Activated T-cell treated with anti-CD3 and anti-CD28 coated beads for 4 hours (primary cell): ENCODE data around the gene TNC.

ENCODE experiments used
- DNase-seq: peaks from one replicate; pipeline ENCODE4 v3.0.0-alpha.2; 2020

TNC gene

DNA sequence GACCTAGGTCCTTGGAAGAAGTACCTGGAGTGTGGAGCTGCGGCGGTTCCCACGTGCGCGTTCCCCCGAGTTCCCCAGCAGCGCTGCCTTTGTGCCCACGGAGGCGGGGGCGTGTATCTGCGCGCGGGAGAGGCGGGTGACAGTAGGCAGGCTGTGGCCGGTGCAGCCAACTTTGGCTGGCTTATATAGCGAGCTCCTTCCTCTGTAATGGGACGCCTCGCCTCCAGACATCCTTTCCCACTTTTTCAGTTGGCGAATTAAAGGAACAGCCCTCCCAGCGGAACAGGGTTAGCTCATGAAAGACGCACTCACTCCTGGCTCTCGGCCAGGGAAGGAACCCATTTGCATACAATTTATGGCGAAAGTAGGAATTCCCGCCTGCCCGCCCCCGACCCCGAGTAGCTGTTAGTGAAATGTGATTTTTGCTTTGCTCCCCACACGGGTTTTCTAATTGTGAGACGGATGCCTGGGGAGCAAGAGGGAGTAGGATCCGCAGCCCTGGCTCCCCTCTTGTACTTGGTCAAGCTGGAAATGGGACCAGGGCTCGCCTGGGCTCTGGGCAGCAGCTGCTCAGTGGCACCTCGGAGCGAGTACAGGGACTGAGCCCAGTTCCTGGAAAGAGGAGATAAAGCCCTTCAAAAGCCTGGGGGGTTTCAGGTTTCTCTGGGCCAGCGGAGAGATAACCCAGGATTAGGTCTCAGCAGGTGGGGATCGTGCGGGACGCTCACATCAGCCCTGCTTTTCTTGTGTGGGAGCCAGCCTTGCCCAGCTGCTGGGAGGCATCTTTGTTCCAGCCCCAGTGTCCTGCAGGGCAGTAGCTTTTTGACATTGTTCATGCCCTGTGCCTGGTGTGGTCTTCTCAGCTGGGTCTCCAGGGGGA, at the start of gene TNC:
TSS of gene TNC (minus strand) at position 159 of the 880 bp plus-strand sequence. CDS start 27,139 bp downstream, outside the sequence.
- DNase-seq = no peak

GRCh38 chr9:115167175-115167574, 49.2 kb upstream of the TNC start:
- no peak for DNase-seq

- DNase-seq = no peak
Measured at GRCh38 chr9:115165233-115165632, 47.3 kb upstream of the TNC start.

DNA sequence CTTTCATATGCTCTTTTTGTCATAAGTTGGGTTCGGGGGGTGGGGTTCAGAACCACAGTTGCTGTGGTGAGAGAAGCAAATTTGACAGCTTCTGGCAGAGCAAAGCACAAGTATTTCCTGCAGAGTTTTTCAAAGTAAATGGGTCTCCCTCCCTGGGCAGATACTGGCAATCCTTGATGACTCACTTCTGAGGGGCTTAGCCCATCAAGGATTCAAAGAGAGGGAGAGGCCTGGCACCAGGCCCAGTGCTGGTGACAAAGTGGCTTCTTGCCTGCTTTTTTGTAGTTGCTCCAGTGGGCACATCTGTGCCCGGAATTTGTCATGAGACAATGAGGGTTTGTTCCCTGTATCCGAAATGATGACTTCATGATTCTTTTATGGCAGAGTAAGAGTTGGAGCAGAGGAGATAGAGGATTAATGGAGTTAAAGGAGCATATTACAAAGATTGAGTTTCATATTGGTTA, 46.6 kb upstream of the TNC start:
- no peak for DNase-seq

DNA sequence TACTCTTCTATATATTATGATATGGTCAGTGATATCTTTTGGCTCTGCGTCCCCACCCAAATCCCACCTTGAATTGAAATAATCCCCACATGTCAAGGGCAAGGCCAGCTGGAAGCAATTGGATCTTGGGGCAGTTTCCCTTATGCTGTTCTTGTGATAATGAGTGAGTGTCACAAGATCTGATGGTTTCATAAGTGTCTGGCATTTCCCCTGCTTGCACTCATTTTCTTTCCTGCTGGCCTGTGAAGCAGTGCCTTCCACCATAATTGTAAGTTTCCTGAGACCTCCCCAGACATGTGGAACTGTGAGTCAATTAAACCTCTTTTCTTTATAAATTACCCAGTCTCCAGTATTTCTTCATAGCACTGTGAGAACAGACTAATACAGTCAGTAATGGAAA, 45.0 kb upstream of the TNC start:
- DNase-seq = no peak

- DNase-seq = no peak
Measured at GRCh38 chr9:115161446-115161845, 43.5 kb upstream of the TNC start.

- no peak for DNase-seq
Measured at GRCh38 chr9:115158661-115159481, 40.9 kb upstream of the TNC start.

GRCh38 chr9:115157245-115157674, 39.3 kb upstream of the TNC start:
- DNase-seq = no peak

- DNase-seq = no peak
Measured at GRCh38 chr9:115155037-115155436, 37.1 kb upstream of the TNC start.

DNA sequence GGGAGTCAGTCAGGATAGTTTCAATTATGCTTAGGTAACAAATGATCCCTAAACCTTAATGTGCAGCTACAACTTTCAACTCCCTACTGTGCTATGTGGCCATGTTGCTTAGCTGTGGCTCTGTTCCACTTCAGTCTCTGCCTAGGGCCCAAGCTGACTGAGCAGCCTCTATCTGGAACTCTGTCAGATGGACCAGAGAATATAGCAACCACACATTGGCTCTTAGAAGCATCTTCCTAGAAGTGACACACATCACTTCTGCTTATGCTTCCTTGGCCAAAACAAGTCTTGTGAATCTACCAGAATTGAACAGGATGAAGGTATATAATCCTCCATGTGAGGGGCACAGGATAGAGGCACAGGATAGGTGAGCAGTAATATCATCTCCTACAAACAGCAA, 36.7 kb upstream of the TNC start:
- DNase-seq = no peak

DNA sequence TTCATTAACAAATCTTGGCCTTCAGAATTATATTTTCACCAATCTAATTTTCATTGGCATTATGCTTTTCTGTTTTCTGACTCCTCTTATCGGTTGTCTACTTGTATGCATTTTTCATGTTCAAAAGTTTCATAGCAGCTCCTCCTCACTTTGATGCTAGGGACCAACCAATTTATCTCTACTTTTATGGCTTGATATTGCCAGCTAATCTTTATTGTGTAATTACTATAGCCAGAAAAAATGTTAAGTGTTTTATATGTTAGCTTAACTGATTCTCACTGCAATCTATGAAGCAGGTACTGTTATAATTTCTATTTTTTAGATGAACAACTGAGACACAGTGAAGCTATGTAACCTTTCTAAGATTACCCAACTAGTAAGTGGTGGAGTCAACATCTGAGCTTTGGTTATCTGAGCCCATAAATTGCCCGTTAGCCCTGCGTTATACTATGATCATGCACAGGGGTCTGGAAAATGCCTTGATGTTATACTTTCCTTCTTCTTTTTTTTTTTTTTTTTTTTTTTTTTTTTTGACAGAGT, 34.4 kb upstream of the TNC start:
- DNase-seq = no peak

GRCh38 chr9:115148721-115149120, 30.8 kb upstream of the TNC start:
- DNase-seq = no peak

- DNase-seq = no peak
Measured at GRCh38 chr9:115146581-115147021, 28.6 kb upstream of the TNC start.

- no peak for DNase-seq
Measured at GRCh38 chr9:115144706-115145105, 26.7 kb upstream of the TNC start.

- no peak for DNase-seq
Measured at GRCh38 chr9:115143689-115144088, 25.7 kb upstream of the TNC start.

DNA sequence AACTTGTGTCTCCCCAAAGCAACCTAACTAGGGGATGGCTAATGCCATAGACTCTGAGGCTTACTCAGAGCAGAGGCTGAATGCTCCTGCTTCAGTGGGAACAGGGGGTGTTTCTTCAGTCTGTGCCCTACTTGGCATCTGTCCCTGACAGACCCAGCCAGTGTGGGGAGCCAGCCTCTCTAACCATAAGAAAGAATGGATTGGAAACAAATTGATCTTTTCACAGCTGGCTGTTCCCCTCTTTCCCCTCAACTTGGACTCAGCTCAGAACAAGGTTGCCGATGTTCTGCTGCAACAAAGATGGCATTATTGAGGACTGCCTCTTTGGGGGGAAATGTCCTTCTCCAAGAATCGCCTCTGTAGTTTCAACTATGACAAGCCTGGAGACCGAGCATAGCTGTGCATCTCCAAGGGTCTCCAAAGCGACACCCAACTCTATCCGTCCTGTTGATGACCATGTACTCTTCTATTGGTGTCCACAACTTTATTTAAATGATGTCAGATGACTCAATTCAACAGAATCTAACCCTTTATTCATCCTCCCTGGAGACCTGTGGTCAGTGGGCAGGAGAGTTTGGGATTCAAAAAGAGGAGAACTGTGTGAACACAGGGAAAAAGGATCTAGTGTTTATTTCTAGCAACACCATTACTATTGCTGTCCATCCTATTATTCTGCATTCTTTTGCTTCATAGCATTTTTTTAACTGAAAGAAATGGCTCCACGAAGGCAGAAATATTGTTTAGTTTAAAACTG, 24.7 kb upstream of the TNC start:
- DNase-seq = no peak

DNA sequence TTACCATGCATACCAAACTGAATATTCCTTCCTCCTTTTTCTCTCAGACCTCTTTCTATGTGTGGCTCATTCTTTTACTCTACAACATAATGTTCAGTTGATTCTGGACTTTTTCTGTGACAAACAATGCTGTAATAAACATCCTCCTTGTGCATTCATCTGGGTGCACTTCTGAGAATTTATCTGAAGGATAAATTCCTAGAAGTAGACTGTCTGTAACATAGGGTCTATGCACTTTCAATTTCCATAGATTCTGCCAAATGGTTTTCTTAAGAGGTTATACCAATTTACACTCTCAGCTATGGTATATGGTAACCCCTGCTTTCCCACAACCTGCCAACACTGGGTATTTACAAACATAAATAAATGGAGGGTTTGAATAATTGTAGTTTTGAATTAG, 24.1 kb upstream of the TNC start:
- no peak for DNase-seq

- DNase-seq = no peak
Measured at GRCh38 chr9:115141612-115142011, 23.7 kb upstream of the TNC start.

DNA sequence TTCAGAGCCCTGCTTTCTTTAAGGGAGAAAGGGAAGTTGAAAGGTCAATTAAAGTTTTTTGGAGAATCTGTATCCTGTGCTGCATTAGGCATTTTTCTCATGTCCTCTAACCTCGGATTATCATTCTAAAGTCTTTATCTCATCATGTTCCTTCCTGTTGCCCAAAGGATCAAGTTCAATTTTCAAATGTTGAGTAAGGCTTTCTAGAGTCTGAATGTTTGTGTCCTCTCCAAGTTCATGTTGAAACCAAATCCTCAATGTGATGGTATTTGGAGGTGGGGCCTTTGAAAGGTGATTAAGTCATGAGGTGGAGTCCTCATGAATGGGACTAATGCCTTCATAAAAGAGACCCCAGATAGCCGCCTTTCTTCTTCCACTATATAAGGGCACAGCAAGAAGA, 20.2 kb upstream of the TNC start:
- DNase-seq = no peak

DNA sequence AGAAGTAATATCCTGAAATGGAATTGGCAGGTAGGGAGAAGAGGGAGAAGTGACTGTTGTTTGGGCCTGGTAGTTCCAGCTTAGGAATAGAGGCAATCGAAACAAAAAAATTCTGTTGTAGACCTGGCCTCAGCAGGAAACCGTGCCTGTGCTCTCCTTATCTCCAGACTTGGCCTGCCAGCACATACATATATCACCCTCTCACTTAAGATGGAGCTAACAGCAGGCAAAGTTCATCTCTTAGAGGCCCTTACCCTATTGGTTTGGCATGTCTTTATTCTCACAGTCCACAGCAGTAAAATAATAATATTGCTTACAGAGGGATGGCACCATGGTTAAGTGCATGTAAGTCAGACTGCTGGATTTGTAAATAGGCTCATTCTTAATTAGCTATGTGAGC, 19.6 kb upstream of the TNC start:
- DNase-seq = no peak

DNA sequence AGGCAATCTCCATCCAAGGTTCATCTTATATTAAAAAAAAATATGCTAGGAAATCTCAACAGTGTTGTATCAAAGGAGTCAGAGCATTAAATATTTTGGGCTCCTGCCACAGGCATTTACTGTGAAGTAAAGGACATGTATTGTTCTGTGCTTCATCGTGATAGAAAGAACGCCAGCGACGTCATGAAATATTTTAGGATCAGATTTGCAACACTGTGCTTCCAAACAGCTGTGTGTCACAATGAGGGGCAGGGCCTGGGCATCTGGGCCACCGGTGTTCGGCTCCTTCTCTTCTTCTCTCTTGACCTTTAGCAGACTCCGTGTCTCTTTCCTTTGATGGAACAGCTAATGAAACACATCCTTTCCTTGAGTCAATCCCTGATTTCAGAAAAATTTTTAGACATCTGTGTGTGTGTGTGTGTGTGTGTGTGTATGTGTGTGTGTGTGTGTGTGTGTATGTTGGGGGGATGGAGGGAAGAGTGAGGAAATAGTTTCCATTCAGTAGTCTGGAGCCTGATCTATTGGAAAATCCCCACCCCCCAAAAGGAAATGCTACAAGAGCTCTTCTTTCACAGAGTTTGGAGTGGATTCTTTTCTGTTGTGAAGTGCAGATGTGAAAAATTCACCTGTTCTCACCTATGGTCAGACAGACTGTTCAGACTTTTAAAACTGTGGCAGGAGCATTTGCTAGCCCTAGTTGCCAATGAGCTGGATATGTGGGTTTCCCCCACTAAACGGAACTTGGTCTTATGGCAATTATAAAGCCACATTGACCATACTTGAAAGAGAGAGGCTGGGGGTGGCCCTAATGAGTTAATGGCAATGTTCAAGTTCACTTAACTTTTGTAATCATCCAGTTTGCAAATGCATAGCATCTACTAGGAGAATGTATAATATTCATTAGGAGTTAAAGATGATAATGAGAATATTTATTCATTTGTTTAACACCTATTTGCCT, 18.1 kb upstream of the TNC start:
- no peak for DNase-seq

DNA sequence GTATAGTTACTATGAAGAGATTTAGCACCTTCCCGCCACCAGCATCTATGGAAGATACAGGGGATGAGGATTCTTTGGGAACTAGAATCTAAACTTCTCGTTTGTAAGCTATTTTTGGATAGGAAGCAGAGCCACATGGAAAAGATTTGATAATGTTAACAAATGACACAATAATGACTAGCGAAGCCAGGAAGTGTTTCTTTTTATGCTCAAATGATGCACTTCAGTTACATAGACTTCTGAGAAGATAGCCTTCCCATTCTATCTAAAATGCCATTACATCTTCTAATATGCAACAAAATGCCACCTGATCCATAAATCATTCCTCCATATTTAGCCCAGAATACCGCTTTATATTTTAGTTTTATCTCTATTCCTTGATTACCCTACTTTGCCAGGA, 17.0 kb upstream of the TNC start:
- no peak for DNase-seq
